HG03457 (cell line): ENCODE data around the gene TNS3.

Experiments
- ATAC-seq: cut with Tn5 transposase; IDR thresholded peaks from one replicate; pipeline ENCODE4 v1.9.1; 2021; ENCODE audit warnings: moderate number of reproducible peaks; ENCODE audit not compliant: unreplicated experiment

Gene TNS3

DNA sequence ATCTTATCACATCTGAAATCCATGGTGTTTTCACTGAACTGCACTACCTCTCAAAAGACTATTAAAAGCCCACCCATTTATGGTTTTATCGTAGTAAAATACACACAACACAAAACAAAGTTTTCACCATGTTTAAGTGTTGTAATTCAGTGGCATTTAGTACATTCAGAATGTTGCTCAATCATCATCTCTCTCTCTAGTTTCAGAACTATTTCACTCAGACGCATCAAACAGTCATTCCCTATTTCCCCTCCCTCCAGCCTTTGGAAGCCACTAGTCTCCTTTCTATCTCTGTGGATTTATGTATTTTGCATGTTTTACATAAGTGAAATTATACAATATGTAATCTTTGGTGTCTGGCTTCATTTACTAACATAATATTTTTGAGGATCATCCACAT is 332.6 kb downstream of the TNS3 start:
- no peak for ATAC-seq

DNA sequence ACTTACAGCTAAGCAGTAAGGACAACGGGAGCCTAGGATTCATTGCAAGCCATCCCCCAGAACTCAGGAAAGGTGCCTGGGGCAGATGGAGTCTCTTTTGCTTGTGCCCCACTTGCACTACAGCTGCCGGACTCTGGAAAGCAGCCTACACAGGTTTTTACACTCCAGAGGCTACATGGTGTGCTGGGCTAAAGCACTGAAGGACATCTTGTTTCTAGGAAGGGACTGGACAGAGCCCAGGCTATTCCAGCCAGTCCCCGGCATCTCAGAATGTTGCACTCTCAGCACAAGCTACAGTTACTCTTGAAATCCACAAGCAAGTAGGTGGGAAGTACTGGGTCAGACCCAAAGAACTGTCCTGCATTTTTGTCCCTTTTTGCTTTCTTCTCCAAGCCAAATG is 333.1 kb downstream of the TNS3 start:
- no peak for ATAC-seq

DNA sequence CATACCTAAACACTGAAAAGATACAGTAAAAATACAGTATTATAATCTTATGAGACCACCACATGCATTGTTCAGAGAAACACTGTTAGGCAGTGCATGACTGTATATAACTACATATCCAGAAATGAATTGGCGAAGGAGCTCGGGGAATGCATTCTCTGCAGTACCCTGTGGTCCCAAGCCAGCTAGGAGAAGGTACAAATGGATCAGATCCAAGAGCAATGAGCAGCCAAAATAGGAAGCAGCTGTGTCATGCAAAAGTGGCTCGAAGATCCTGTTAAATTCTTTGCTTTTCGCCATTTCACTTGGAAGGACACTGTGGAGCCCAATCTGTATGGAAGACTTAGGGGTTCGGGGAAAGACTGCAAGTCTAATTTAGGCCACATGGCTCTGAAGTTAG is 334.8 kb downstream of the TNS3 start:
- ATAC-seq: no peak

DNA sequence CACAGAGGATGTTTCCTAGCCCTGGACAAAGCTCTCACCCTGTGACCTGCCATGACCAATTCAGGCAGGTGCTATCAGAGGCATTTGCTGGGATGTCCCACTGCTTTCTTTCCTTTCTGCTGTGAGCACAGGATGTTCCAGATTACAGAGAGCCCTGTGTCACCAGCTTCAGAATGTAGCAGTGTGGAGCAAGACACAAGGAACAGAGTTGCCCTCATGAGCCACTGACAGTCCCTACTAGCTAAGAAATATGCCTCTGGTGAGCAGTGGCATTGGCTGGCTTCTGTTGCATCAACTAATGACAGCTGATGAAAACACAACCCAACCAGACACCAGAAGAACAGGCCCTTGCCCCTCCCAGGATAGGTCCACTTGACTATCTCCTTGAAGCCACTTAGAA is 337.2 kb downstream of the TNS3 start:
- no peak for ATAC-seq

DNA sequence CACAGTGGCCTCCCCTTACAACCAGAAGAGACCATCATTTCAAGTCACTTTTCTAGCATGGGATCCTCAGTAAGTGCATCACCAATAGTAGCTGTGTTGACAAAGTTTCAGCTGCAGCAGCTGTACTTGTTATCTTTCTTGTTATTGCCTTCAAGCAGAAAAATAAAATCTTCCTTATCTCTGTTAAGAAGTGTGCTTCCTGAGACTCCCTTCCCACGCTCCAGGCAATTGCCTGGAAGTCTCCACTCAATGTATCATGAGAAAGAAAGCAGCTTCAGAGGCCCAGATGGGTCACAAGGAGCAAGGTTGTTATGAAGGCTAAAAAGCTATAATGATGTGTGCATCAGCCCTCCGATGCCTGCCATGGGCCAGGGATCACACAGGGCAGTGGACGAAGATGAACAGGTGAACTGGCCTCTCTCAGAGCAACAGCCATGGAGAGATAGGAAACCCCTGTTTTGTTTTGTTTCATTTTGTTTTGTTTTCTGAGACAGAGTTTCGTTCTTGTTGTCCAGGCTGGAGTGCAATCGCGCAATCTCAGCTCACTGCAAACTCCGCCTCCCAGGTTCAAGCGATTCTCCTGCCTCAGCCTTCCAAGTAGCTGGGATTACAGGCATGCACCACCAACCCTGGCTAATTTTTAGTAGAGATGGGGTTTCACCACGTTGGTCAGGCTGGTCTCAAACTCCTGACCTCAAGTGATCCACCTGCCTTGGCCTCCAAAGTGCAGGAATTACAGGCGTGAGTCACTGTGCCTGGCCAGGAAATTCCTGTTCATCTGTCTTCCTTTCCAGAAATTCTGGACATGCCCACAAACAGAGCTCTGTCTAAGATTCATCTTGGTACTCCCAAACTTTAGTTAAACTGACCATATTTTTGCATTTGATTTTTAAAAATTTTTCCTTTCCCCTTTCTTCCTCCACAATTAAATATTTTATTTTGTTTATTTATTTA is 340.5 kb downstream of the TNS3 start:
- no peak for ATAC-seq

DNA sequence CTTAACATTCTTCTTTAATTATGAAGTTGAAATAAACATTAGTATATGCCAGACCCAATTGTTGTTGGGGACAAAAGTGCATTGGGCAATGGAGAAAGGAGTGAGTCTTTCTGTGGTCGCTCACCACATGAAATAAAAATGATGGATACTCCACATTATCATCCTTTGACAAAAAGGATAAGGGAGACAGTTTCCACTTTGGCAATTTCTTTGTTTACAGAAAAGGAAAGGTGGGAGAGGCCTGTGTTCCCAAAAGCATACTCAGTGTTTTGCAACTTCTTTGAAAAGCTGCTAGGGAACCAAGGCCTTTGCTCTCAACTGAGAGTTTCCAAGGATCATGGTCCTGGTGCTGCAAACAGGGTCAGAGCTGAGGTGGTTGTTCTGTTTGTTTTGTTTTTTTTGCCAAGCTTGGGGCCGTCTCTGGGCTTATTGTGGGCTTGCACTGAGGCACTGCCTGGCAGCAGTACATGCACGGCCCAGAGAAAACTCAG is 341.9 kb downstream of the TNS3 start:
- no peak for ATAC-seq

DNA sequence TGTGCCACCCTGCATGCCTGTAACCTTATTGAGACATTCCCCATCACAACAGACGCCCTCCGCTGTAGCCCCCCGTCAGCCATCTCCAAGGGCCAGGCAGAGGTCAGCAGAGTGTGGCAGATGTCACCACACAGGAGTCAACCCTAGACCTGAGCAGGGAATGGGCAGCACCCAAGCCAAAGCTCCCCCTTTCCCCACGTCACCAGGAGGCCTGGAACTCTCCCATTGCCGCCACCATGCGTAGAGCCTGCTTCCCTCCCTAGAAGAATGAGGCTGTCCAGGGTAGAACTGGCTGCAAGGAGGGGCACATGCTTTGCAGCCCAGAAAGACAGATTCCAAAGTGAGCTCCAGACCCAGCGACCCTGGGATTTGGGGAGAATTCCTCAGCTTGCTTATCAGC is 342.9 kb downstream of the TNS3 start:
- ATAC-seq: no peak

DNA sequence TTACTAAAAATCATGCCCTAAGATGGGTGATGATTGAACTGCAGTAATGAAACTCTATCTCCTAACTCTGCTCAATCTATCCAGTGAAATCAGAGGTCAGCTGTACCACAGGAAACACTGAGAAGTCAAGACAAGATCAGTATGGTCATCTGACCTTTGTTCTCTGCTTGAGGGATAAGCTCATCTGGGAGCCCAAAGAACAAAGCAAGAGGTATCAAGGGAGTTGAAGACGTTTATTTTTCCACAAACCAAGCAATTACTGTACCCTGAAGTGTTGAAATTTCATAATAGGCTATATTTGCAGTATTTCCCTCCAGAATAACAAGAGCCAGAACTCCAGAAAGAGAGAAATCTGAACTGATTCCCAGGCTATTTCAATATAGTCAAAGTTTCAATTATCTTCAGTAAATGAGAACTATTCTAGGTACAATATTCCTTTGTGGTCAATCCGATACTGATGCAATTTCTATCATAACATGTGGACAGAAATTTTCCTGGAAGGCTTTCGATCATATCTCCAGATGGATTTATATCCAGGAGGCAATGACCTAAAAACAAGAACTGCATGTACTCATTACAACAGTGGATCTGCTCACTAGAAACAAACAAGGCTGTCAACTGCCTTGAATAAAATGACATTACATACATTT is 345.3 kb downstream of the TNS3 start:
- no peak for ATAC-seq

DNA sequence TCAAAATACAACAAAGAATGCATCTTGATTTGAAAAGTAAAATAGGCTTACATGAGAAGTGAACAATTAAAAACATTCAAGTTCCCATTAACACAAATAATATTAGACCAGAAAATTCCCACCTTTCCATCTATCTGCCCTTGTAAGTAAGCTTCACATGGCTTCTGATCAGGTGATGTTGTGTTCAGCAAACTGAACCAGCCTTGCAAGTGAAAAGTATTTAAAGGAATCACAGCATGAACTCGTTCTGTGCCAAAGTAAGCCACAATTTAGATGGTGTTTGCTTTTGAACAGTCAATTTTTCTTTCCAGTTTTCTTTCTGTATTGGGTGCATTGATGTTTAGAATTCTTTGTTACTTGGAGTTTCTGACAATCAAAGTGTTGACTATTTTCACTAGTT is 347.9 kb downstream of the TNS3 start:
- ATAC-seq: no peak

DNA sequence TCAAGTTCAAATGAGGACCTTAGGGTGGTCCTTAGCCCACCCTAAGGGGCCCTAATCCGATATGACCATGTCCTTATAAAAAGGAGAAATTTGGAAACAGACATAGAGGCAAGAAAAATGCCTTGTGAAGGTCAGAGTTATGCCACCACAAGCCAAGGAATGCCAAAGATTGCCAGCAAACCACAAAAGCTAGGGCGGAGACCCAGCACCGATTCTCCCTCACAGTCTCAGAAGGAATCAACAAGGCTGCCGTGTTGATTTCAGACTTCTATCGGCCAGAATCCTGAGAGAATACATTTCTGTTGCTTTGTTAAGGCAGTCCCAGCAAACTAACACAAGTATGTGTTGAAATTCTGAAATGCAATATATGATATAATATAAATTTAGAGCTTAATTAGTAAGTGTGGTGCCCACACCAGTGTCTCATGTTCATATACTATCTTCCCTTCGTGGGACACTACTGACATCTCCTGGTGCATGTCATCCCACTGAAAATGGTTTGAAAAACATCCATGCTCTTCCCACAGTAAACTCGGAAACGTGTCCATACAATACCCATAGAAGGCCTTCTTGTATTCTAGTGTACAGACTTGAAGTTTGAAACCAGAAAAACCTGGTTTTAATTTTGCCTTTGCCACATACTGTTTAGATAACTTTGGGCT is 349.0 kb downstream of the TNS3 start:
- ATAC-seq: no peak

DNA sequence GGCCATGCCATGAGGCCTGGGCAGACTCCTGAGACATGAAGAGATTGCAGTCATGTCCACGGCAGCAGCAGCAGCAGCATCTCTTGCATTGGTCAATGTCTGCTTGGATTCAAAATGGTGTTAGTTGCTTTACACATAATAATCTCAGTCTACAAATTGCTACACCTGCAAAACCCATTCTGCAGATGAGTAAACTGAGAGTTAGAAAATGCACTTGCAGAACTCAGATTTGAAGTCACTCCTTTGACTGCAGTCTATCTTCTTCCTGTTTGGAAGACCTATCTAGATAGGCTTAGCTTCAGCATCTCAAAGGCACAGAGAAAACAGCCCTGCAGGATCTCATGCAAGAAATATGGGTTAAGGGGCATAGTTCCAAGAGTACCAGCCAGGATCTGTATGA is 350.3 kb downstream of the TNS3 start:
- ATAC-seq: no peak

DNA sequence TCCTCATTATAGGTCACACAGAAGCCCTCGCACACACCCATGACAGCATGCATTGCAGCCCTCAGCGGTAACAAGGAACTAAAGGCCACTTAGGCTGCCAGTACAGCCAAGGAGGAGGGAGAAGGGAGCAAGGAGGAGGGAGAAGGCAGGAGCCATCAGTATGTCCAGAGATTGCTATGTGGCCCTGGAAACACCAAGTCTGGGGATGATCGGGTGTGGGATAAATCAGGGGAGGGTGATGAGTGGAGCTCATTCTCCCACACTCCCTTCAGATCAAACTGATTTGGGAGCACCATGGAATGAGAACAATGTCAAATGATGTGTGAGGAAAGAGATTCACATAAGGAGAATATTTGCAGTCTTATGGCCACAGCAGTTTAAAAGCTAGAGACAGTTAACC is 350.9 kb downstream of the TNS3 start:
- ATAC-seq: no peak

DNA sequence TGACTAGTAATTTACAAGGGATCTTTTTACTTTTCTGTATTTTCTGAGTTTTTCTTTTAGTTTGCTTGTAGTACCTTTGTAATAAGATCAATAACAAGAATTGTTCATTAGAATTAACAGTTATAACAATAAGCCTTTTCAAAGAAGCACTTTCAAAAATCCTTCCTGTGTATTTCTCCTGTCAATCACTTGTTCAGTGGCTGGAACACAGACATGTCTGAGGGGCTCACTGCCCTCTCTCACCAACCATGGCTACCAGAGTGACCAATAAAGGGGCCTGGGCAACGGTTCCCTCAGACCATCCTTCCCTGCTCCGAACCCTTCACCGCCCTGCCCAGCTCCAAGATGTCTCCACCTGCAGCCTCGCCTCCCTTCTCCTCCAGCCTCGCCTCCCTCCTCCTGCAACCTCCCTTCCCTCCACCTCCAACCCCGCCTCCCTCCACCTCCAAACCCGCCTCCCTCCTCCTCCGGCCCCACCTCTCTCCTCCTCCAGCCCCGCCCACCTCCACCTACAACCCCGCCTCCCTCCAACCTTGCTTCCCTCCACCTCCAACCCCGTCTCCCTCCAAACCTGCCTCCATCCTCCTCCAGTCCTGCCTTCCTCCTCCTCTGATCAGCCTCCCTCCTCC is 353.4 kb downstream of the TNS3 start:
- ATAC-seq: no peak

DNA sequence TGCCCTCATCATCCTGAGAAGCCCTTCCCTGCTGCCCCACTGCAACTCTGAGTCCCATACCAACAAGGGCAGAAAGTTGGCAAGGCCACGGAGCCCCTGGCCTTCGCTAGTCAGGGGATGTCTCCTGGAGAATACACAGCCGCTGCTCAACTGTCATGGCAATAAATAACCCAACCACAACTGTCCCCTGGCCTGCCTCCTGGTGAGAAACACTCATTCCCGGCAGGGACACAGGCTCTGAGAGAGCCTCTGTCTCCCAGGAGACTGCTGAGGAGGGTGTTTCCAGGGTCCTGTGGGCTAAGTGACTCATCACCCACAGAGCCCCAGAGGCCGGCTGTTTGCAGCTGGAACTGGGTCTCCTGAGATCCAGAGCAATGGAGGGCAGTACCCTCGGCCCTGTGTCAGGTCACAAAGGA is 354.1 kb downstream of the TNS3 start:
- ATAC-seq: peak; percentile 83

DNA sequence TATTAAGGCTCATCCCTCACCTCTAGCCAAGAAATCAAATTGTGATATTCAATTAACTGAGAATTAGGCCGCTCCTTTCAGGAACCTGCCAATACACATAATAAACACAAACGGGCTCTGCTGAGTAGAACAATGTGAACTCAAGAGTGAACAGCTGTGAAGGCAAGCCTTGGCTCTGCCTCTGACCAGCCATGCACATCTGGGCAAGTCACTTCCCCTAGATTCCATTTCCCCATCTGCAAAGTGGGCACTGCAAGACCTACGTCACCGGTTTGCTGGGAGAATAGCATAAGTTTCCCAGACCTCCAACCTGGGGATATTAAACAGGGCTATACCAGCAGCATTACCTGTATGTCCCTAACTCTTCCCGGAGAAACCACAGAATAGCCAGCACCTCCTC is 355.2 kb downstream of the TNS3 start:
- ATAC-seq: no peak

DNA sequence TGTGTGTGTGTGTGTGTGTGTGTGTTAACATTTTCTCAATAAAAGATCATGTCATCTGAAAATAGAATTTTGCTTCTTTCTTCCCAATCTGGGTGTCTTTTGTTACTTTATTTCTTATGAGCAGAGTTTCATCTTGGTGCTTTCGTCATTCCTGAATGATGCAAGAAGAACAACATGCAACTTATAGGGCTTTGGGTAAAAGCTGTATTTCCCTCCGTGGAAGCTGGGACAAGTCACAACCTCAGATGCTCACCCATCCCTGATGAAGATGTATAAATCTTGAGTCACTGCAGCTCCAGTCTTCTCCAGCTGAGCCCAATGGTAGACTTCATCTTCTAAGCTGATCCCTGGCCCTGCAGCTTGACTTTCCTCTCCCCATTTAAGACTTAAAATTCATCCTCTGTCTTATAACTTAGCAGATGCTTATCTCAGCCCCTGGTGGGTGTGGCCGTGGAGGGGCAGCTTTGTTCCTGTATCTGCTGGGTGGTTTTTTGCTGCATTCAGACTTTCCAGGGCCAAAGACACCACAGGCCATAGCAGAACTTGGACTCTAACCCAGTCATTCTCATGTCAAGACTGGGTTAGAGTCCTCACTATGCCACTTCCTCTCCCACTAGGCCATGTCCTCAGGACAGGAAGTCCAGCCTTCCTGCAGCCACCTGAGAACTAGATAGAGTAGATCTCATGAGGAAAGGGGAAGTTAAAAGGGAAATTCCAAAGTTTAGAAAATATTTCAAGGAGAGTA is 356.4 kb downstream of the TNS3 start:
- ATAC-seq: peak; percentile 46
